Islet of Langerhans (tissue), 1 donor: Measurements from ENCODE around the gene SNX27.
A peak's percentile ranks its signal among the peaks of the same experiment; 100 is the strongest.
"Not testable (repeated sequence)": the region's sequence is repeated elsewhere in the genome, so short reads cannot be mapped to it uniquely, and the experiment has no call there.

Experiments
- FAIRE-seq: peaks from one replicate; lab custom pipeline; 2011; peaks lifted over from hg19 to GRCh38; lab: Jason Lieb, UNC

The SNX27 gene

GRCh38 chr1:151723726-151724370, 112.0 kb downstream of the SNX27 start:
- FAIRE-seq: no peak

GRCh38 chr1:151728151-151729054, 116.6 kb downstream of the SNX27 start:
- no peak for FAIRE-seq

- FAIRE-seq: peak; percentile 70
Observed at GRCh38 chr1:151729157-151729965, 117.5 kb downstream of the SNX27 start.

- no peak for FAIRE-seq
Observed at GRCh38 chr1:151729966-151730291, 118.1 kb downstream of the SNX27 start.

- no peak for FAIRE-seq
Observed at GRCh38 chr1:151733126-151733525, 121.3 kb downstream of the SNX27 start.

GRCh38 chr1:151733995-151734394, 122.1 kb downstream of the SNX27 start:
- not testable (repeated sequence) for FAIRE-seq

- FAIRE-seq: no peak
Observed at GRCh38 chr1:151737026-151737425, 125.2 kb downstream of the SNX27 start.

GRCh38 chr1:151737479-151737878, 125.6 kb downstream of the SNX27 start:
- no peak for FAIRE-seq

GRCh38 chr1:151739590-151740355, 127.9 kb downstream of the SNX27 start:
- no peak for FAIRE-seq

GRCh38 chr1:151741516-151741915, 129.7 kb downstream of the SNX27 start:
- FAIRE-seq: no peak
